ENCODE data around the gene PRSS21. TPM values are rescaled to one million over a fixed set of nuclear protein-coding genes. Genes with fewer than 3 reads are reported as not detected.
A peak's percentile ranks its signal among the peaks of the same experiment; 100 is the strongest.

The PRSS21 gene
- total and polyA plus RNA-seq, 2 donors from 2014 or later, result 0.54 TPM; not detected in 1

DNA sequence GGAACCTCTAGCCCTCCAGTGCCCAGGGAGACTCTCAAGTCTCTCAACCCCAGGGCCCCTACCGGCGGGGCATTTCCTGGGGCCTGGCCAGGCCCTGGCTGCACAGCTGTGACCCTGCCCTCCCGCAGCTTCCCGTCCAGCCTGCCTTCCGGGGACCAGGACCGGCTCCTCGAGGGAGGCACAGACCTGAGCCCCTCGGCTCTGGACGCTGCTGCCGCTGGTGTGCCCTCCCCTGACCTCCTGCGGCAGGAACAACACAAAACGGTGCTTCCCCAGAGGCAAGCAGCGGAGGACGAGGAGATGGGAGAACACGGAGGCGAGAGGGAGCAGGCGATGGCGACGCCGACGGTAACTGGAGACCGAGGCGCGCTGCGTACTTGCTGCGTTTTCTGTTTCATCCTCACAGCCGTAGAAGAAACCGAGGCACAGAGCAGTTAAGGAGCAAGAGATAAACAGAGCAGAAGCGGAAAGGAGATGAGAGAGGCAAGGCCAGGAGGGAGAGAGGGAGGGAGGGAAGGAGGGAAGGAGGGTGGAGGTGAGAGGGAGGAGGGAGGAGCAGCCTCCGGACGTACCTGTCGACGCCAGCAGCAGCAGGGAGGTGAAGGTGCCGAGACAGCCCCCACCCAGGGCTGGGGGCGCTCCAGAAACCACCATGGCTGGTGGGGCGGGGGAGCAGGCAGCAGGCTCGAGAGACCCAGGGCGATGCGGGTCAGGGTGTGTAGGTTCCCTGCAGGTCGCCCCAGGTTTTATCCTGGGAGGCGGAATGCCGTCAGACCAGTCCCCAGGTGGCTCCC, 40.6 kb downstream of the PRSS21 start, which contains the start of gene PRSS22:
PRSS22 (minus strand) TSS at position 720 of the 794 bp plus-strand sequence; CDS start at position 654, 66 bp downstream.
- no peaks in the 10 kb centered on the region for H3K36me3 ChIP-seq (ENCODE audit: control insufficient read depth in 2 of 3, insufficient read depth in 3 of 3, low read length in 3 of 3)
- H3K4me1 ChIP-seq (ENCODE audit: control insufficient read depth in 2 of 3, insufficient read depth in 2 of 3, low read depth in 1 of 3, low read length in 3 of 3), result no peaks in the 10 kb centered on the region
- peaks cover 0 to 12% (median 2%) of the 10 kb centered on the region in 3 donors for H3K9me3 ChIP-seq (ENCODE audit: control insufficient read depth in 2 of 3, insufficient read depth in 1 of 3, low read length in 3 of 3)
- intact Hi-C loops (cut with DNase I), result no loop called here
- DNase-seq (peak; percentile 70 to 90 (median 76)), FAIRE-seq (no peak)
- H3K27me3 ChIP-seq (ENCODE audit: control insufficient read depth, insufficient read depth, low read length), result no peaks in the 10 kb centered on the region
- peak within 1 kb of the TSS; percentile 38 to 51 (median 50) for H3K4me3 ChIP-seq (ENCODE audit: low read length in 3 of 3)
- H3K27ac ChIP-seq (ENCODE audit: low read depth in 2 of 2, low read length in 2 of 2), result peak within 1 kb of the TSS; percentile 76 to 85
- peak within 1 kb of the TSS; percentile 18 to 65 (median 41) for H3K9ac ChIP-seq (ENCODE audit: low read length in 3 of 3)
- TF ChIP-seq, protein P1, sequence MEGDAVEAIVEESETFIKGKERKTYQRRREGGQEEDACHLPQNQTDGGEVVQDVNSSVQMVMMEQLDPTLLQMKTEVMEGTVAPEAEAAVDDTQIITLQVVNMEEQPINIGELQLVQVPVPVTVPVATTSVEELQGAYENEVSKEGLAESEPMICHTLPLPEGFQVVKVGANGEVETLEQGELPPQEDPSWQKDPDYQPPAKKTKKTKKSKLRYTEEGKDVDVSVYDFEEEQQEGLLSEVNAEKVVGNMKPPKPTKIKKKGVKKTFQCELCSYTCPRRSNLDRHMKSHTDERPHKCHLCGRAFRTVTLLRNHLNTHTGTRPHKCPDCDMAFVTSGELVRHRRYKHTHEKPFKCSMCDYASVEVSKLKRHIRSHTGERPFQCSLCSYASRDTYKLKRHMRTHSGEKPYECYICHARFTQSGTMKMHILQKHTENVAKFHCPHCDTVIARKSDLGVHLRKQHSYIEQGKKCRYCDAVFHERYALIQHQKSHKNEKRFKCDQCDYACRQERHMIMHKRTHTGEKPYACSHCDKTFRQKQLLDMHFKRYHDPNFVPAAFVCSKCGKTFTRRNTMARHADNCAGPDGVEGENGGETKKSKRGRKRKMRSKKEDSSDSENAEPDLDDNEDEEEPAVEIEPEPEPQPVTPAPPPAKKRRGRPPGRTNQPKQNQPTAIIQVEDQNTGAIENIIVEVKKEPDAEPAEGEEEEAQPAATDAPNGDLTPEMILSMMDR (IDR thresholded peaks at IDR 0.05; ENCODE audit: borderline replicate concordance, extremely low read depth, insufficient read depth), result no peak

DNA sequence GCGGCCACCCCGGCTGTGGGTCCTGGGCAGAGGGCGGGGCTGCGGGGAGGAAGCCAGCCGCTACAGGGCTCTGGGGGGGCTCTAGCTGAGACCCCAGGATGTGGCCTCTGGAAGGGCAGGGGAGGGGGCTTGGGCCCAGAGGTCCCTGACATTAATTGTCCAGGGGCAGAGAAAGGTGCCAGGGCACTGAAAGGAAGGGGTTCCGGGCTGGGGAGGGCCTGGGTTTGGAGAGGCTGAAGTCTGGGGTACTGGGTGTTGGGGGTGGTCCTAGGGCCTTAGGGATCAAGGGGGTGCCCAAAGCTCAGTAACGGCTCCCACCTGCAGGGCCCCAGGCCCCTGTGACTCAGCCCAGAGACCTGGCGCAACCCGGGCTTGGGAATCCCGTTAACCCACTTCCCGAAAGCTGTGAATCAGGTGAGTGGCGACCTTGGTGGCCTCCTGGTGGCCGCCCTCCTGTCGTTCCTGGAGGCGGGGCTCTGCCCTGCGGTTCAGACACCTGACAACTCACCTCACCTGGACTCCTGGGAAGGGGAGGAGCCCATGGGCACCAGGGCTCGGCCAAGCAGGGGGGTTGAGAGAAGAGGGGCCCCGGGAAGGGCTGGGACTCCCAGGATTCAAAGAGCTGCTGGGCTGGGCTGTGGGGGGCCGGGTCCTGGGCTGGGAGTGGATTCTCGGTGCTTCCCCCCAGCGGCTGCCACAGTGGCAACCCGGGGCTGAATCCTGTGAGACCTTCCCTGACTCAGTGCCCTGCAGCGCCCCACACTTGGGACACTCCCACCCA, 41.4 kb downstream of the PRSS21 start:
- Histone ChIP-seq H3K9ac (ENCODE audit: low read length in 3 of 3) (peak overlapping the region in 1 of 3 donors; percentile 65), H3K4me1 (ENCODE audit: control insufficient read depth in 2 of 3, insufficient read depth in 2 of 3, low read depth in 1 of 3, low read length in 3 of 3) (no peaks in the 10 kb centered on the region), H3K36me3 (ENCODE audit: control insufficient read depth in 2 of 3, insufficient read depth in 3 of 3, low read length in 3 of 3) (no peaks in the 10 kb centered on the region), H3K4me3 (ENCODE audit: low read length in 3 of 3) (peak overlapping the region in 1 of 3 donors; percentile 21), H3K9me3 (ENCODE audit: control insufficient read depth in 2 of 3, insufficient read depth in 1 of 3, low read length in 3 of 3) (peaks cover 0 to 12% (median 2%) of the 10 kb centered on the region in 3 donors), H3K27me3 (ENCODE audit: control insufficient read depth, insufficient read depth, low read length) (no peaks in the 10 kb centered on the region), H3K27ac (ENCODE audit: low read depth in 2 of 2, low read length in 2 of 2) (peak overlapping the region; percentile 76 to 85)
- intact Hi-C loops (cut with DNase I), result no loop called here
- TF ChIP-seq, protein P1 (IDR thresholded peaks at IDR 0.05; ENCODE audit: borderline replicate concordance, extremely low read depth, insufficient read depth), result no peak
- no peak for FAIRE-seq
- peak; percentile 68 to 94 (median 78) for DNase-seq

DNA sequence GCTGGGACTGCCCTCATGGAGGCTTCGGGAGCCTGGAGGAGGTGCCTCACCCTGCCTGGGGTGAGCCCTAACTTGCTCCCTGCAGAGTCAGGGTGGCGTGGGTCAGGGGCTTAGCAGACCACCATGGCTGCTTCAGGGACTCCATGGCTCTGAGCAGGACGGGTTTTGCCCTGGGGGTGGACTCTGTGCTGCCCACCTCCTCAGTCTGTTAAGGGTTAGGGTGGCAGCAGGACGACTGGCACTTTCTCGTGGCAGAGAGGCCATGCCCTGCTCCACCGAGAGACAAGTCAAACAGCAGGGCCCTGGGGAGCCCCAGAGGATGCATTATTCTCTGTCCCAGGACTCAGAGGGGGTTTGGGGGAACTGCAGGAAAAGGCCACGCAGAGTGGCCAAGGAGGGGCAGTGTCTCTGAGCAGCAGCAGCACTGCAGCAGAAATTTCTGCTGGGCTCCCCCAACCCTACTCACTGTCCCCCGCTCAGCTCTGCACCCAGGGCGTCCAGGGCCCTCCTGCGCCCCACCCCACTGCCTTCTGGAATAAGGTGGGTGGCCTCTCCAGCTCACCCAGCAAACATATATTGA, 42.7 kb downstream of the PRSS21 start:
- TF ChIP-seq, protein P1 (IDR thresholded peaks at IDR 0.05; ENCODE audit: borderline replicate concordance, extremely low read depth, insufficient read depth), result no peak
- no peak overlapping the region for H3K27ac ChIP-seq (ENCODE audit: low read depth in 2 of 2, low read length in 2 of 2)
- no peaks in the 10 kb centered on the region for H3K27me3 ChIP-seq (ENCODE audit: control insufficient read depth, insufficient read depth, low read length)
- FAIRE-seq (no peak), DNase-seq (no peak)
- H3K4me3 ChIP-seq (ENCODE audit: low read length in 3 of 3), result no peak overlapping the region
- H3K9ac ChIP-seq (ENCODE audit: low read length in 3 of 3), result no peak overlapping the region
- H3K36me3 ChIP-seq (ENCODE audit: control insufficient read depth in 2 of 3, insufficient read depth in 3 of 3, low read length in 3 of 3), result no peaks in the 10 kb centered on the region
- no peaks in the 10 kb centered on the region for H3K4me1 ChIP-seq (ENCODE audit: control insufficient read depth in 2 of 3, insufficient read depth in 2 of 3, low read depth in 1 of 3, low read length in 3 of 3)
- peaks cover 0 to 7% (median 0%) of the 10 kb centered on the region in 3 donors for H3K9me3 ChIP-seq (ENCODE audit: control insufficient read depth in 2 of 3, insufficient read depth in 1 of 3, low read length in 3 of 3)
- intact Hi-C loops (cut with DNase I), result no loop called here

Measured in kidney (tissue), 14 donors.